GM18520 (cell line): Measurements from ENCODE around the gene OGFOD2.
"Not testable (repeated sequence)": the region's sequence is repeated elsewhere in the genome, so short reads cannot be mapped to it uniquely, and the experiment has no call there.

Experiments
- ATAC-seq: cut with Tn5 transposase; IDR thresholded peaks from one replicate; pipeline ENCODE4 v1.9.1; 2021; ENCODE audit not compliant: unreplicated experiment

Gene OGFOD2

DNA sequence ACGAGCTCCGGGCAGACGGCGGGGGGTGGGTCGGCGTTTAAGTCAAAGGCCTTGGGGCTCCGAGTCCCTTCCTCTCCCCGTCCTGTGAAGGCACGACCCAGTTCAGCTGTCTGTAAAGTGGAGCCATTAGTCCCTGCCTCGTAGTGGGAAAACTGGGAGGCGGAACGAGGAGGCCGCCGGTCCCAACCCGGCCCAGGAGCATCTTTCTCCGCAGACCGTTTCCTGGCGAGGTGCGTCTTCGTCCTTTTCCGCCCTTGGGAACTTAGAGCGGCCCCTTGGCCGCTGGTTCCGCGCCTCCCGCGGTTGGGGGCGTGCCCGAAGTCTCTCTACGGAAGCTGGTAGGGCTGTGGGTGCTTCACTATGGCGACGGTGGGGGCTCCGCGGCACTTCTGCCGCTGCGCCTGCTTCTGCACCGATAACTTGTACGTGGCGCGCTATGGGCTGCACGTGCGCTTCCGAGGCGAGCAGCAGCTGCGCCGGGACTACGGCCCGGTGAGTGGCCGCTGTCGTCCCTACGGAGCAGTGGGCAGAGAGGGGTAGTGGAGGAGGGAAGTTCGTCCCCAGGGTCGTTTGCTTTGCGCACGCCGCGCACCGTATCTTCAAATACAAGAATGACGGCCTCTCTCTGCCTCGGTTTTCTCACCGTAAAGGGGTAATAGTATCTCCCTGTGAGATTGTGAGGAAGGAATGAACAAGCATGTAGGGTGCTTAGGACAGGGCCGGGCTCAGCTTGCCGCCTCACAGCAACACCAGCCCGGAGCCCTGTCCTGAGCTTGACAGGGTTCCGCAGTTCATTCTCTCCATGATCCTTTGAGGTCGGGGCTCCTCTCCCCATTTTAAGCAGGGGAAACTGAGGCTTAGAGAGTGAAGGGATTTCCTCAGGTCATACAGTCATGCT, at the start of gene OGFOD2:
Gene OGFOD2, plus strand, starts transcription at position 353 of the 898 bp plus-strand sequence. Its CDS starts 8 bp downstream, at position 361.
- peak; percentile 72 for ATAC-seq

DNA sequence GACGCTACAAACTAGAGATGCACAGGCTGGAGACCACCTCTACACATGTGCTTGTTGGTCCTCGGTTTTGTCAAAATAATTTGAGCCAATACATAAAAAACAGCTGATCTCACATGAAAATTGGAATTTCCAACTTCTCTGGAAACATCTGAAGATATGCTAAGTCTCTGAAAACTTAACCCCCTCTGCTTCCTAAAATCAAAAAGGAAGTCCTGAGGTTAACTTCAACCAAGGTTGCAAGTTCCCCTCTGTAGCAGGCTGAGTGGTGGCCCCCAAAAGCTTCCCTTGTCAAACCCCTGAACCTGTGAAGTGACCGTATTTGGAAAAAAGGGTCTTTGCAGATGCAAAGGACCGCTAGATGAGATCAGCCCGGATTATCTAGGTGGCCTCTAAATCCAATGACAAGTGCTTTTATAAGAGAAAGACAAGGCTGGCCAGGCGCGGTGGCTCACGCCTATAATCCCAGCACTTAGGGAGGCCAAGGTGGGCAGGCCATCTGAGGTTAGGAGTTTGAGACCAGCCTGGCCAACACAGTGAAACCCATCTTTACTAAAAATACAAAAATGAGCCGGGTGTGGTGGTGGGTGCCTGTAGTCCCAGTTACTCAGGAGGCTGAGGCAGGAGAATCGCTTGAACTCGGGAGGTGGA, 47.2 kb upstream of the OGFOD2 start:
- no peak for ATAC-seq

DNA sequence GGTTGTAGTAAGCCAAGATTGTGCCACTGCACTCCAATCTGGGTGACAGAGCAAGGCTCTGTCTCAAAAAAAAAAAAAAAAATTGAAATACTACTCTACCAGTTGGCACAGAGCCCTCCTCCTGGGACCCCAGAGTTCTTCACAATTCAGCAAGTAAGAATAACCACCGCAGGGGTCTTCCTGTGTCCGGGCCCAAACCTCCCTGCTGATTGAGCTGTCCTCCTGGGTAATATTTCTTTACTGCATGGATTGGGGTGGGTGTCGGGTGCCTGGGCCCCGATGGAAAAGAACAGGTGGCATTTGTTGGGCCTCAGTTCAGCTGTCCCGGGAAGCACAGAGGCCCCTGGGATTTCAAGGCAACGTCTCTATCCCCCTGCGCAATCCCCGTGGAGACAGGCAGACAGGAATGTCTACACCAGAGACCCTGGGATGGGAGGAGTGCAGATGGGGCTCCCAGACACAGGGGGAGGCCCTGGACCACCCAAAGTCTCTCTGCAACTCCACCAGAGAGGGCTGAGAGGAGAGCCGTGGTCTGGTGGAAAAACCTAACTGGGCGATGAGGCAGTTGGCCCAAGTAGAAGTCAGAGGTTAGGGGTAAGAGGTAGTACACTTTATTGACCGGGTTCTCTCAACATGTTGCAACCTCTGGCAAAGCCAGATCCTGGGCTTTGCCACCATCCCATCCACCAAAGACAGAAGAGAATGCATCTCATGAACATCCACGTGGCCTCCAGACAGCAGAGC, 46.5 kb upstream of the OGFOD2 start:
- no peak for ATAC-seq

DNA sequence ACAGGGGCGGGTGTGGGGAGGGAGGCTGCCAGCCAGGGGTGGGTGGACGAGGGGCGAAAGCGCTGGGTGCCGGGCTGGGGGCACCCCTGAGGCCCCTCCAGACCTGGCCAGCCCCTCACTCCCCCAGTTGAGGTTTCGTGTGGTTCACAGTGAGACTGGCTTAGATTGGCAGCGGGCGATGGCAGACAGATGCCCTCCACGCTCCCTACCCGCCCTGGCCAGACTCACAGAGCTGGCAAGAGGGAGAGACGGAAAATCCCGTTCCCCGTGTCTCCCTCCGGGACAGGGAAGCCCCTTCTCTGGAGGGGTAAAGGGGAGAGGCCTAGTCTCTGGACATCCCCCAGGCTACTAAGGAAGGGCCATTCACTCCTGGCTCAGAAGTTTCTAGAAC, 45.9 kb upstream of the OGFOD2 start:
- ATAC-seq = no peak

DNA sequence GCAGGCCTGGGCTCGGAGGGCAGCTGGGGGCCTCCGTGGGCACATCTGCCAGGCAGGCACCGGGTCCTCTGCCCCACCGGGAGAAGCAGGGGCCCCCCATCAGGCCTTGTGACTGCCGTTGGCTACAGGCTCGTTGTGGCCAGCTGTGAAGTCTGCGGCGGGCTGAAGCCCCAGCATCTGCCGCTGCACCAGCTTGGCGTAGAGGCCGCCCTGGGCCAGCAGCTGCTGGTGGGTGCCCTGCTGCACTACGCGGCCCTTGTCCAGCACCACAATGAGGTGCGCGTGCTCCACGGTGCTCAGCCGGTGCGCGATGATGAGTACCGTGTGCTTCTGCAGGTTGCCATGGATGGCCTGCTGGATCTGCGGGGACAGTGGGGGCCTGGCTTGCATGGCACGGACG, 45.2 kb upstream of the OGFOD2 start:
- ATAC-seq = no peak

DNA sequence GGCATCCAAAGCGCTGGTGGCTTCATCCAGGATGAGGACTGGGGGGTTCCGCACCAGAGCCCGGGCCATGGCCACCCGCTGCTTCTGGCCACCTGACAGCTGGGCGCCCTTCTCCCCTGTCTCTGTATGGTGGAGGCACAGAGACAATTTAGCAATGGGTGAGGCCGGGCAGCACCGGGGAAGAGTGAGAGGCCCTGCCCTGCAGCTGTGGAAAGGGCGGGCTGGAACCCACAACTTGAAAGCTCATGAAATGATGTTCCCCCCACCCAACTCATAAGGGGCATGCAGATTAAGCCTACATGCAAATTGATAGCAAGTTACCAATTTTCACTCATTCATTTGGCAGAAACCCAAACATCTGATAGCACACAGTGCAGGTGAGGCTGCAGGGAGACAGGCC, 42.8 kb upstream of the OGFOD2 start:
- no peak for ATAC-seq

DNA sequence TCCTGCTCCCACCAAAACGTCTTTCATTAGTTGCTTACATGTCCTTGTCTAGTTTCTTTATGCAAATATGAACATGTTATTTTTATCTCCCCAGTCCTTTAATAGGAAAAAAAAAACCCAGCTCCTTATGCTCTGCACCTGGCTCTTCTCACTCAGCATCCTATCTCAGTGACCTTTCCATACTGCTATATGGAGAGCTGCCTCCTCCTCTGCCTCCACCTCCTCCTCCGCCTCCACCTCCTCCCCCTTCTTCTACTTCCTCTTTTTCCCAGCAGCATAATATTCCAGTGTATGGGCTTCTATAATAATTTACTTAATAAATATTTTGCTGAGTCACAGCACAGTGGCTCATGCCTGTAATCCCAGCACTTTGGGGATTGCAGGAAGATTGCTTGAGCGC, 40.3 kb upstream of the OGFOD2 start:
- no peak for ATAC-seq

DNA sequence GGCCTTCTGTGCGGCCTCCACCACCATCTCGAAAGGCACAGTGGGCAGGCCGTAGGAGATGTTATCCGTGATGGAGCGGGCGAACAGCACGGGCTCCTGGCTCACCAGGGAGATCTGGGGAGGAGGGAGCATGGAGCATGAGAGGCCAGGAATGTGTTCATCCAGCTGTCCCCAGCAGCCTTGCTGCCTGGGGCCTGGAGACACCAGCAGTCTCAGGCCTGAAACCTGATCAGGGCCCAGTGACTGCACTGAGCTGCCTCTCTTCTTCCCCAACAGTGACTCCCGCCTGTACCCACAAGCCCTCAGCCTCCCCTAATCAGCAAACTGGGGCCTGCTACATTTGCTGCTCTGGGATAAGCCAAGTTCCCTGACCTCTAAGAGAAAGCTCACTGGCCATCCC, 39.7 kb upstream of the OGFOD2 start:
- no peak for ATAC-seq

DNA sequence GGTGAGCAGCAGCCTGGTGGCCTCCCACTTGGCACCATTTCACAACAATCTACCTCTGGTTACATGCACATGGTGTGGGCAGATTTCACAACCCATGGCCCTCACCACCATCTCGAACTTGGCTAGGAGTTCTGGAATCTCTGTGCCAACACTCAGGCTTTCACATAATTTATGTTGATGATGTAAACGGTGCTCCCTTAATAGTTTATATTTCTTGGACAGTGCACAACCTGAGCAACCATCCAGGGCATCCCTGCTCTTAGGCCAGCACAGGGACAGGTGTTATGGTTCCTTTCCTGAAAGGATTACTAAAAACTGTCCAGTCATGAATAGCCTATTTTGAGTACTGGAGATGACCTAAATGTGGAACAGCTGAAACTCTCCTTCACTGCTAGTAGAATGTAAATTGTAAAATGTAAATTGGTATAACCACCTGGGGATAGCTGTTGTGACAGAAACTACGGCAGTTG, 37.4 kb upstream of the OGFOD2 start:
- ATAC-seq = no peak

DNA sequence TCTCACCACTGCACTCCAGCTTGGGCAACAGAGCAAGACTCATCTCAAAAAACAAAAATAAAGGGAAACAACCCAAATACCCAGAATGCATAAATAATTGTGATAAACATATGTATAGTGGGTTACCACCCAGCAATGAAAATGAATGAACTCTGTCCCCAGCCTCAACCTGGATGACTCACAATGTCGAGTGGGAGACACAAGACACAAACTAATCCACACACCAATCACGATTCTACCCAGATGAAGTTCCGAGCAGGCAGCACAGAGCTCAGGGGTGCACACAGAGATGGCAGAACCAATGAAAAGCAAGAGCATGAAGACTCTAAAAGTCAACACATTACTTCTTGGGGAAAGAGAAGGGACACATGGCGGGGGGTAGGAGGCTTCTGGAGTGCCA, 35.9 kb upstream of the OGFOD2 start:
- ATAC-seq = no peak

DNA sequence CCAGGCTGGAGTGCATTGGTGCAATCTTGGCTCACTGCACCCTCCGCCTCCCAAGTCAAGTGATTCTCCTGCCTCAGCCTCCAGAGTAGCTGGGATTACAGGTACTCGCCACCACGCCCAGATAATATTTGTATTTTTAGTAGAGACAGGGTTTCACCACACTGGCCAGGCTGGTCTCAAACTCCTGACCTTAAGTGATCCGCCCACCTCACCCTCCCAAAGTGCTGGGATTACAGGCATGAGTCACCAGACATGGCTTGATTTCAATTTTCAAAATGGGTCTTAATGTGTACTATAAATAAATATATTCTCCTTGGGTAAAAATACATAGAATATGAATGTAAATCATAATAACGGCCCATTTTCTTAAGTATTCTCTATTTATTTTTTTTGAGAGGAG, 33.7 kb upstream of the OGFOD2 start:
- ATAC-seq = not testable (repeated sequence)

DNA sequence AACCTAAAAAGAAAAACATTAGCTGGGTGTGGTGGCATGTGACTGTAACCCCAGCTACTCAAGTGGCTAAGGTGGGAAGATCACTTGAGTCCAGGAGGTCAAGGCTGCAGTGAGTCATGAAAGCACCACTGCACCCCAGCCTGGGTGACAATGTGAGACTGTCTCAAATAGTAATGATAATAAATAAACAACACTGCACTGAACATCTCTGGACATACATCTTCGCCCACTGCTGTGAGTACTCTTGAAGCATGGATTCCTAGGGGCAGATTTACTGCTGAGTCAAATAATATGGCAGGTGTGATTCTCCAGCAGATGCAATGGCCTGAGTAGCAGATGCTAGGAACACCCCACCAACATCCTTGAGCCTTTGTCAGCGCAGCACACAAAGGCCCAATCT, 32.4 kb upstream of the OGFOD2 start:
- ATAC-seq = no peak

DNA sequence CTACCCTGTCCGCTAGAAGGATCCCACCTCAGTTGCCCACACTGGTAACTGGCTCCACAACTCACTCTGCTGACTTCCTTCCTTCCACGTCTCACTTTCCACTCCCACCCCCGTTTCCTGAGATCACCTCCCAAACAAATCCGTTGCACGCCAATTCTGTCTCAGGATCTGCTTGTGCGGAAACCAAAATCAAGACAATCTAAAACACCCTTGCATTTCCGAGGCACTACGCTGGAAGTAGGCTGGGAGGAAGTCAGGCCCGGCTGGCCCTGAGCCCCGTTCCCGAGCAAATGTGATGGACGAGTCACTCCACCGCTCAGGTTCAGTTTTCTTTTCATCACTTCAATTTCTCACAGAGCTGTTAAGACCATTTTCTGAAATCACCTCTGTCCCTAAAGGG, 31.8 kb upstream of the OGFOD2 start:
- no peak for ATAC-seq

DNA sequence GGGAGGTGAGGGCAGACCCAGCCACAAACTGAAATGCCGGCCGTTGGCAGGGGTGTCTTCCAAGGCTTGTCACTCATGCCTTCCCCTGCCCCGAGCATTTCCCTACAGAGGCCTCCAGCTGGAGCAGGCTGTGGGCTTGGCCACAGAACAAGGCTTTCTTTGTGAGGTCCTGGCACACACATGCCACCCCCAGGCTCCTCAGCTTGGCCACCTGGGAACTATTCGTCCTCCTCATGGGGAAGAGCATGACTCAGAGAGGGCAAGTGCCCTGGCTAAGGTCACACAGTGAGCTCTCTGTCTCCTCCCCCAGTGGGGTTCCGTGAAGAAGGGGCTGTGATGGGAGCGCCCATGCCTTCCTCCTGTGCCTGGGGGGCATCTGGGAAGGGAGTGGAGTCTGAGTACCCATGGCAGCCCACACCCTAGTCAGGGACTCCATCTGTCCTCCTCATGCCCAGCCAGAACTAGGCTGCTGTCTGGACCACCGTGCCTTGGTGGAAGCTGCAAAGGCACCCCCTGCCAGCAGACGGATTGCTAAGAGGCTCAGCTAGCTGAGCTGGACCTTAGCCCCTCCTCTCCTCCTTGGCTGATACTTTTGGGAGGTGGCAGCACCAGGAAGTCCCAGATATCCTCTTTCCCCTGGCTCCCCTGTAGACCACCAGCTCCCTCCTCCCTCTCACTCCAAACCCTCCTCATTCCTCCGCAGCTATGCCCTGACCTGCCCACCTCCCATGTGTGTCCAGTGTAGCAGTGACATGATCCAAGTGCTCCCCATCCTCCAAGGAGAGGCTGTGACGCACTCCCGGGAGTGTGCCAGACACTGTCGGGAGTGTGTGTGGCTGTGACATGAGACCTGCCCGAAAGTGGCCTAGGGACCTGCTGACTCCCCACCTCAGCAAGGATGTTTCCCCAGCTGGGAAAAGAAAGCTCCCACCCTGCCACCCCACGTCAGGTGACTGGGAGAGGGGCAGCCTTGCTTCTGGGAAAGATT, 30.1 kb upstream of the OGFOD2 start:
- no peak for ATAC-seq

DNA sequence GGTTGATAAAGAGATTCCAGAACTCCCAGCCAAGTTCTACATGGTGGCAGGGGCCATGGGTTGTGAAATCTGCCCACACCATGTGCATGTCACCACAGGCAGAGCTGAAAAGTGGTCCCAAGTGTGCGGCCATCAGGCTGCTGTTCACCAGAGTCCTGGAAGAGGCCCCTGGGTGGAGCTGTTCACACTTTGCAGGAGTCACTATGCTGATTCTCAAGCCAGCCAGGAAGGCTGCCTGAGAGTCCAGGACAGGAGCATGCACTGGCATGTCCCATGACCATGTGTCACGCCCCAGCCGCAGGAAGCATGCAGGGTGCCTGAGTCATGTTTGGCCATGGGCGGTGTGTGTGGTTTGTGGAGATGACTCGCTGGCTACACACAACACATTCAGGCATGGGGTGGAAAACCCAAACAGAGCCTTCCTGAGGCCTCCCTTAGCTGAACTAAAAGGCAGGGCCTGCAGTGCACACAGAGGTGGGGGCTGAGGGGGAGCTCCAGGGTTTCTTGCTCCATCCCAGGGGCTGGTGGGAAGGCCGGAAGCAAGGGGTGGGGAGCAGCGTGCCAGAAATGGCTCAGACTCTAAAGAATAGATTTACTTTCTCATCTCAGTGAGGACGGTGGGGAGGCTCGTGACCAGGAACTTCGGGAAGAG, 28.2 kb upstream of the OGFOD2 start:
- ATAC-seq = peak; percentile 70

DNA sequence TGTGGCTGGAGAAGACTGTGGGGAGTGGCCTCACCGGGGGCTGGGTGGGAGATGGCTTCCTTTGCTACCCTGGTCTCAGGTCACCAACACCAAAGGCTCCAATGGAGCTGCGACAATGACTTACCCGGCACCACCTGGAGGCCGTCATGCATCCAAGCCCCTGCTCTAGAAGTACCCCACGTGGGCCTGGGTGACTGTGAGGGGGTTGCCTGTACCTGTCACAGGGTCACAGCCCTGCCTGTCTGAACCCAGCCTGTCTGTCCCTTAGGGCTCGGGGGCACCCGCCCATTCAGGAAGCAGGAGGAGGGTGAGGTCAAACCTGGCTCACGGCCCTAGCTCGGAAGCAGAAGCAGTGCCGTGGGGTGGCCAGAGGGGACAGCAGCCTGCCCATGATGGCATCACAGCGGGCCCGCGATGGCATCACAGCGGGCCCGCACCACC, 27.7 kb upstream of the OGFOD2 start:
- no peak for ATAC-seq

DNA sequence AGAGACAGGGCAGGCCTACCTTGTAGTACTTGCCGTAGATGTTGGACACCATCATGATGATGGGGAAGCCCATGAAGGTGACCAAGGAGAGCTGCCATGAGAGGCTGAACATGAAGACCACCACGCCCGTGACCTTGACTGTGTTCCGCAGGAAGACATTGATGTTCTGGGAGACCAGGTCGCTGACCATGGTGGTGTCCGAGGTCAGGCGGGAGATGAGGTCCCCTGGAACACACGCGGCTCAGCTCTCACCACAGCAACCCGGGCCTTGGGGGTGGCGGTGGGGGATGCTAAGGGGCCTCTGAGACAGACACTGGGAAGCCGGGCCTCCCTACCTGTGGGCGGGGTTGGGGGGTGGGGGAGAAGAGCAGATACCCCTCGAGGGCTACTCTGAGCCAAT, 26.4 kb upstream of the OGFOD2 start:
- ATAC-seq = no peak

DNA sequence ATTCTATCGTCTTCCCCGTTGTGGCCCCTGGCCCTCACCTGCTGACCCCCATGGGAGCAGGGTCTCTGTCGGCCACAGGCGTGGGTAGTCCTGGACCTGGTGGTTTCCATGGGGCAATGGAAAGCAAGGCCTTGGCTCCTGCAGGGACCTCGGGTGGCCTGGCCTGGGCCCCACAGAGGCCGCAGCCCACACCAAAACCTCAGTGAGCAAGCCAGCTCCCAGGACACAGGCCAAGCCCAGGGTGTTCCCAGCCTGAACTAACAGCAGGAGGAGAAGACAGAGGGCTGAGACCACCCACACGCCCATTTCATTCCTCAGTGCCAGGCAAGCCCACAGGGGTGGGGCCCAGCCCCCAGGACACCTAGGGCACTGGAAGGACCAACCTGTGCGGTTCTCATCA, 25.6 kb upstream of the OGFOD2 start:
- no peak for ATAC-seq

DNA sequence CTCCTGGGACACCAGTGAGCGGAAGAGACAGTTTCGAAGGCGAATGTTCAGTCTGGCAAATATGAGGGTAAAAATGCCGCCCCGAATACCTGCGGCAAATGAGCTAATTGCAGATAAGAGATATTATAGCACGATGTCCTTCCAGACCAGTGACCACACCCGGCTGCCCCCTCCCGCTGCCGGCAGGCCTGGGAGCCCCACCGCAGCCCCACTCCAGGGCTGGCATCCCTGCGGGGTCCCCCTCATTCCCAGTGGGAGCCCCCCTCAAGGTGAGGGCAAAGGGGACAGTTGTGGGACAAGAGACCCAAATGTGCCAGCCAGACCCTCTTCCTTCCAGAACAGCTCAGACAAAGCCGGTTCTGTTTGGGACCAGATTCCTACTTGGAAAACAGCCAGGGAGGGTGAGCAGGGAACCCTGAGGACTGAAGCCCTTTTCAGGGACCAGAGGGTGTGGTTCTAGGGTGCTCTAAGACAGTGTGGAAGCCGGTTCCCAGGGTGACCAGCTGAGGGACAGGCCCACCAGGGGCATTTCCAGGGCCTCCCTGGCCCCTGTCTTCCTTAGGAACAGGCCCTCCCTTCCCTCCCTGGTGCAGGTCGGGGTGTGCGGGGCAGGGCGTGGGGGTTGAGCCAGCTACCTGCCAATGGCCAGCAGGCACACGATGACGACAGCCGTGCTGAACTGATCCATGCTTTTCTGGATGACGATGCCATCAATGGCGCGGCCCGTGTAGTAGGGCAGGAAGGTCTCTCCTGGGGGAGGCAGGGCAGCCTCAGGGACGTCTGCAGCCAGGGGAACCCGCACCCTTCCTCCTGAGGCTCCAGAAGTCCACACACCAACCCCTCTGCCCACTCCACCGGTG, 25.0 kb upstream of the OGFOD2 start:
- no peak for ATAC-seq
